GM12878 (cell line): ENCODE measurements around the gene DNASE1L1. TPM values are rescaled to one million over a fixed set of nuclear protein-coding genes. Genes with fewer than 3 reads are reported as not detected.
A peak's percentile ranks its signal among the peaks of the same experiment; 100 is the strongest.

ENCODE experiments used
- BACH1 ChIP-seq: fragments of 450-650 bp; IDR thresholded peaks from 2 replicates; pipeline ENCODE4 v1.6.1; 2017; ENCODE audit warnings: mild to moderate bottlenecking, borderline replicate concordance
- BMI1 ChIP-seq: fragments of 450-650 bp; IDR thresholded peaks from 2 replicates; pipeline ENCODE4 v1.6.1; 2016; ENCODE audit warnings: mild to moderate bottlenecking, moderate library complexity, borderline replicate concordance
- CREB1 ChIP-seq: IDR thresholded peaks from 2 replicates; pipeline ENCODE4 v1.6.1; 2012; ENCODE audit warnings: low read depth, mild to moderate bottlenecking, inconsistent platforms
- ESRRA ChIP-seq: IDR thresholded peaks from 2 replicates; pipeline ENCODE4 v1.6.1; 2012; ENCODE audit warnings: mild to moderate bottlenecking, low read length, improper control_type of control experiment
- HSF1 ChIP-seq: fragments of 150-350 bp; IDR thresholded peaks from 2 replicates; pipeline ENCODE4 v1.6.1; 2014; ENCODE audit warnings: mild to moderate bottlenecking, low read depth, low read length
- IKZF1 ChIP-seq: fragments of 450-650 bp; conservative IDR thresholded peaks from 2 replicates; pipeline ENCODE4 v1.6.1; 2017; ENCODE audit warnings: antibody characterized with exemption, mild to moderate bottlenecking
- KDM1A ChIP-seq: fragments of 200-600 bp; sonication (generic); IDR thresholded peaks from 2 replicates; pipeline ENCODE4 v1.6.1; 2016; ENCODE audit warnings: borderline replicate concordance
- MEF2B ChIP-seq: fragments of 450-650 bp; IDR thresholded peaks from 2 replicates; pipeline ENCODE4 v1.6.1; 2018; ENCODE audit warnings: mild to moderate bottlenecking, moderate library complexity; ENCODE audit not compliant: partially characterized antibody, poor library complexity, severe bottlenecking
- MXI1 ChIP-seq: fragments of 150-350 bp; IDR thresholded peaks from 2 replicates; pipeline ENCODE4 v1.6.1; 2011; ENCODE audit warnings: low read depth, mild to moderate bottlenecking, inconsistent platforms, low read length, improper control_type of control experiment
- NFIC ChIP-seq: IDR thresholded peaks from 2 replicates; pipeline ENCODE4 v1.6.1; 2012; ENCODE audit warnings: low read depth, mild to moderate bottlenecking, inconsistent platforms, low read length, moderate library complexity
- NFYA ChIP-seq: IDR thresholded peaks from 2 replicates; pipeline ENCODE4 v1.6.1; 2011; ENCODE audit warnings: low read depth, mild to moderate bottlenecking, low read length, improper control_type of control experiment, borderline replicate concordance
- NFYB ChIP-seq: IDR thresholded peaks from 2 replicates; pipeline ENCODE4 v1.6.1; 2011; ENCODE audit warnings: low read depth, mild to moderate bottlenecking, low read length, improper control_type of control experiment, moderate library complexity; ENCODE audit not compliant: insufficient read depth
- PAX5 ChIP-seq: IDR thresholded peaks from 2 replicates; pipeline ENCODE4 v1.6.1; 2011; ENCODE audit warnings: low read depth, low read length, borderline replicate concordance
- POLR2A ChIP-seq: IDR thresholded peaks from 2 replicates; pipeline ENCODE4 v1.6.1; 2011; ENCODE audit warnings: low read depth, mild to moderate bottlenecking, low read length
- RAD21 ChIP-seq: IDR thresholded peaks from 2 replicates; pipeline ENCODE4 v1.6.1; 2011; ENCODE audit warnings: mild to moderate bottlenecking, low read depth, low read length, moderate library complexity; ENCODE audit not compliant: insufficient read depth
- RAD51 ChIP-seq: fragments of 450-650 bp; IDR thresholded peaks from 2 replicates; pipeline ENCODE4 v1.6.1; 2016; ENCODE audit warnings: moderate library complexity, mild to moderate bottlenecking, inconsistent platforms
- SMAD1 ChIP-seq: fragments of 450-650 bp; IDR thresholded peaks from 2 replicates; pipeline ENCODE4 v1.6.1; 2018; ENCODE audit warnings: mild to moderate bottlenecking, low read depth; ENCODE audit not compliant: partially characterized antibody
- SMAD5 ChIP-seq: IDR thresholded peaks from 2 replicates; pipeline ENCODE4 v1.6.1; 2016; ENCODE audit warnings: antibody characterized with exemption, low read depth
- SMARCA5 ChIP-seq: fragments of 450-650 bp; IDR thresholded peaks from 2 replicates; pipeline ENCODE4 v1.6.1; 2017; ENCODE audit warnings: mild to moderate bottlenecking
- SMC3 ChIP-seq: IDR thresholded peaks from 2 replicates; pipeline ENCODE4 v1.6.1; 2011; ENCODE audit warnings: low read length, improper control_type of control experiment, borderline replicate concordance
- SUZ12 ChIP-seq: fragments of 200-600 bp; sonication (generic); IDR thresholded peaks from one replicate; pipeline ENCODE4 v1.6.1; 2018; ENCODE audit warnings: antibody characterized with exemption, mild to moderate bottlenecking; ENCODE audit not compliant: unreplicated experiment
- polyA plus RNA-seq, 11 experiments: library from polyadenylated mRNA; depleted of rRNA in 4 of 11; unstranded in 6 of 11; stranded (reverse) in 5 of 11; fragments of >200 nt; fragmentation: Nextera tagmentation in 4 of 11; fragmentation: Illumina TruSeq in 1 of 11; extraction: Ambion mirVana in 4 of 11; extraction: Trizol in 1 of 11; gene quantifications; 1 replicate in 1 of 11; 2 replicates in 10 of 11; pipeline versions ENCODE4 v1.2.1 to v1.2.3, GENCODE V29; 2011 to 2016; ENCODE audit warnings: inconsistent platforms in 2 of 11, missing spikeins in 2 of 11, low read depth in 1 of 11
- total RNA-seq, 4 experiments: library from RNA; depleted of rRNA in 3 of 4; stranded (reverse); fragments of >200 nt in 3 of 4; fragmentation: Illumina TruSeq in 1 of 4; extraction: Trizol in 1 of 4; gene quantifications; 2 replicates each; pipeline versions ENCODE4 v1.2.1 to v1.2.3, GENCODE V29; 2013 to 2021
- TF ChIP-seq, protein P1 (sequence below): fragments of 450-650 bp; IDR thresholded peaks from 2 replicates; pipeline ENCODE4 v1.6.1; 2017; ENCODE audit warnings: mild to moderate bottlenecking, moderate library complexity

Gene DNASE1L1
- total and polyA plus RNA-seq, 10 of the 15 experiments (the other 5 are each of a cell fraction or from before 2014, with no cell fraction given), result 0.60 to 22.7 (median 6.8) TPM

DNA sequence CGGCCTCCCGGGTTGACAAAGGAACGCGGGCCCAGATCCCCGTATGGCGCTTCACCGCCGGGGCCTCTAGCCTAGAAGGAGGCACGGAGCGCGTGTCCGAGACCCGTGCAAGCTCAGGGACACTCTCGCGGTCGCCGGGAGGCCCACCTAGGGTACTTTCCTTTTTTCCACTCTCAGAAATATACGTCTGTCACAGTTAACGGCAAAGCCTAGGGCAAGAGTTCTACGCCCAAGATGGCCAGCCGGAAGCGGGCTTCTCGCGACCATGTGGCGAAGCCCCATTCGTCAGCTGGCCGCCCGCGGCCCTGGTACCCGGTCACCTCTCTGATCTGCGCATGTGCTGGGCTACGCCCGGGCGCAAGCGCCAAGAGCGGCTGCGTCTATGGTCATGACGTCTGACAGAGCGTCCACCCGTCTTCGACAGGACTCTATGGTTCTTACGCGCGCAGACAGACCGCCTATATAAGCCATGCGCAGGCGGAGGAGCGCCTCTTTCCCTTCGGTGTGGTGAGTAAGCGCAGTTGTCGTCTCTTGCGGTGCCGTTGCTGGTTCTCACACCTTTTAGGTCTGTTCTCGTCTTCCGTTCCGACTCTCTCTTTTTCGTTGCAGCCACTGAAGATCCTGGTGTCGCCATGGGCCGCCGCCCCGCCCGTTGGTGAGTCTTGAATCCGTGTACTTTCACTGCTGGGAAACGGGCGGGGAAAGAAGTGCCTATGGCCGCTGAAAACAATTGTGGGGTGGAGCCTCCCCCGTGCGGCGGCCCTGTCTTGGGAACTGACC lies 11.0 kb downstream of the DNASE1L1 start, which contains the start of gene RPL10 (continued):
- TF ChIP-seq SMAD1, result peak; percentile 93
- TF ChIP-seq CREB1, result peak; percentile 92
- no peak for TF ChIP-seq SUZ12
- 0 out of 2 replicates have a peak, but pooled peaks have one; percentile 32 for TF ChIP-seq BMI1
- TF ChIP-seq, protein P1, sequence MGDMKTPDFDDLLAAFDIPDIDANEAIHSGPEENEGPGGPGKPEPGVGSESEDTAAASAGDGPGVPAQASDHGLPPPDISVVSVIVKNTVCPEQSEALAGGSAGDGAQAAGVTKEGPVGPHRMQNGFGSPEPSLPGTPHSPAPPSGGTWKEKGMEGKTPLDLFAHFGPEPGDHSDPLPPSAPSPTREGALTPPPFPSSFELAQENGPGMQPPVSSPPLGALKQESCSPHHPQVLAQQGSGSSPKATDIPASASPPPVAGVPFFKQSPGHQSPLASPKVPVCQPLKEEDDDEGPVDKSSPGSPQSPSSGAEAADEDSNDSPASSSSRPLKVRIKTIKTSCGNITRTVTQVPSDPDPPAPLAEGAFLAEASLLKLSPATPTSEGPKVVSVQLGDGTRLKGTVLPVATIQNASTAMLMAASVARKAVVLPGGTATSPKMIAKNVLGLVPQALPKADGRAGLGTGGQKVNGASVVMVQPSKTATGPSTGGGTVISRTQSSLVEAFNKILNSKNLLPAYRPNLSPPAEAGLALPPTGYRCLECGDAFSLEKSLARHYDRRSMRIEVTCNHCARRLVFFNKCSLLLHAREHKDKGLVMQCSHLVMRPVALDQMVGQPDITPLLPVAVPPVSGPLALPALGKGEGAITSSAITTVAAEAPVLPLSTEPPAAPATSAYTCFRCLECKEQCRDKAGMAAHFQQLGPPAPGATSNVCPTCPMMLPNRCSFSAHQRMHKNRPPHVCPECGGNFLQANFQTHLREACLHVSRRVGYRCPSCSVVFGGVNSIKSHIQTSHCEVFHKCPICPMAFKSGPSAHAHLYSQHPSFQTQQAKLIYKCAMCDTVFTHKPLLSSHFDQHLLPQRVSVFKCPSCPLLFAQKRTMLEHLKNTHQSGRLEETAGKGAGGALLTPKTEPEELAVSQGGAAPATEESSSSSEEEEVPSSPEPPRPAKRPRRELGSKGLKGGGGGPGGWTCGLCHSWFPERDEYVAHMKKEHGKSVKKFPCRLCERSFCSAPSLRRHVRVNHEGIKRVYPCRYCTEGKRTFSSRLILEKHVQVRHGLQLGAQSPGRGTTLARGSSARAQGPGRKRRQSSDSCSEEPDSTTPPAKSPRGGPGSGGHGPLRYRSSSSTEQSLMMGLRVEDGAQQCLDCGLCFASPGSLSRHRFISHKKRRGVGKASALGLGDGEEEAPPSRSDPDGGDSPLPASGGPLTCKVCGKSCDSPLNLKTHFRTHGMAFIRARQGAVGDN, result peak; percentile 61
- no peak for TF ChIP-seq RAD51
- TF ChIP-seq RAD21, result no peak
- peak; percentile 54; the same call in 1 of the 2 replicates for TF ChIP-seq BACH1
- no peak for TF ChIP-seq NFIC
- no peak for TF ChIP-seq MEF2B
- TF ChIP-seq MXI1, result peak; percentile 59
- TF ChIP-seq IKZF1, result peak; percentile 79
- TF ChIP-seq SMC3, result no peak
- no peak for TF ChIP-seq NFYA
- 0 out of 2 replicates have a peak, but pooled peaks have one; percentile 29 for TF ChIP-seq PAX5
- TF ChIP-seq NFYB, result 0 out of 2 replicates have a peak, but pooled peaks have one; percentile 34
- TF ChIP-seq KDM1A, result no peak
- no peak for TF ChIP-seq HSF1
- no peak for TF ChIP-seq ESRRA
- peak; percentile 98 for TF ChIP-seq SMAD5
- TF ChIP-seq SMARCA5, result 0 out of 2 replicates have a peak, but pooled peaks have one; percentile 53
- TF ChIP-seq POLR2A, result peak; percentile 99
